ENCODE measurements around the gene TBC1D1.

The TBC1D1 gene

GRCh38 chr4:37889849-37890800 lies 759 bp upstream of the TBC1D1 start:
- H3K27ac ChIP-seq (ENCODE audit: low read depth, low read length, severe bottlenecking): no peak overlapping the region
- WGBS, 2 experiments (ENCODE audit: insufficient coverage in 2 of 2): 7 to 8% methylated on average over 27 to 39 of the region's 63 CpGs
- H3K9me3 ChIP-seq (ENCODE audit: control insufficient read depth, low read length): no peaks in the 10 kb centered on the region

GRCh38 chr4:37891260-37892159 lies 626 bp downstream of the TBC1D1 start:
- peak overlapping the region; percentile 39 for H3K4me3 ChIP-seq (ENCODE audit: extremely low read depth, insufficient read depth, low read length, poor library complexity, severe bottlenecking)
- H3K27ac ChIP-seq (ENCODE audit: low read depth, low read length, severe bottlenecking): no peak overlapping the region
- H3K36me3 ChIP-seq (ENCODE audit: control insufficient read depth, insufficient read depth, low read length): no peaks in the 10 kb centered on the region
- H3K9me3 ChIP-seq (ENCODE audit: control insufficient read depth, low read length): no peaks in the 10 kb centered on the region
- WGBS, 2 experiments (ENCODE audit: insufficient coverage in 2 of 2): 1 to 4% methylated on average over 18 to 30 of the region's 49 CpGs
- no peaks in the 10 kb centered on the region for H3K4me1 ChIP-seq (ENCODE audit: control insufficient read depth, insufficient read depth, low read length, poor library complexity, severe bottlenecking)

More at GRCh38 chr4:37889849-37890800, 759 bp upstream of the TBC1D1 start:
- Histone ChIP-seq H3K4me1 (ENCODE audit: control insufficient read depth, insufficient read depth, low read length, poor library complexity, severe bottlenecking) (no peaks in the 10 kb centered on the region), H3K4me3 (ENCODE audit: extremely low read depth, insufficient read depth, low read length, poor library complexity, severe bottlenecking) (peak overlapping the region; percentile 39), H3K36me3 (ENCODE audit: control insufficient read depth, insufficient read depth, low read length) (no peaks in the 10 kb centered on the region)

GRCh38 chr4:37892641-37893040 lies 1.8 kb downstream of the TBC1D1 start:
- Histone ChIP-seq H3K4me1 (ENCODE audit: control insufficient read depth, insufficient read depth, low read length, poor library complexity, severe bottlenecking) (no peaks in the 10 kb centered on the region), H3K36me3 (ENCODE audit: control insufficient read depth, insufficient read depth, low read length) (no peaks in the 10 kb centered on the region), H3K27ac (ENCODE audit: low read depth, low read length, severe bottlenecking) (no peak overlapping the region), H3K4me3 (ENCODE audit: extremely low read depth, insufficient read depth, low read length, poor library complexity, severe bottlenecking) (no peak overlapping the region), H3K9me3 (ENCODE audit: control insufficient read depth, low read length) (no peaks in the 10 kb centered on the region)
- 80% methylated on average over 3 of the region's 5 CpGs; no CpG with 5 or more reads in 1 of the 2 experiments for WGBS, 2 experiments (ENCODE audit: insufficient coverage in 2 of 2)

- no peaks in the 10 kb centered on the region for H3K9me3 ChIP-seq (ENCODE audit: control insufficient read depth, low read length)
- H3K36me3 ChIP-seq (ENCODE audit: control insufficient read depth, insufficient read depth, low read length): no peaks in the 10 kb centered on the region
- no peak overlapping the region for H3K27ac ChIP-seq (ENCODE audit: low read depth, low read length, severe bottlenecking)
- WGBS, 2 experiments (ENCODE audit: insufficient coverage in 2 of 2): 89% methylated on average over 3 of the region's 3 CpGs; no CpG with 5 or more reads in 1 of the 2 experiments
- H3K4me1 ChIP-seq (ENCODE audit: control insufficient read depth, insufficient read depth, low read length, poor library complexity, severe bottlenecking): no peaks in the 10 kb centered on the region
- H3K4me3 ChIP-seq (ENCODE audit: extremely low read depth, insufficient read depth, low read length, poor library complexity, severe bottlenecking): no peak overlapping the region
Measured at GRCh38 chr4:37893164-37893563, 2.3 kb downstream of the TBC1D1 start.

- Histone ChIP-seq H3K4me3 (ENCODE audit: extremely low read depth, insufficient read depth, low read length, poor library complexity, severe bottlenecking) (no peak overlapping the region), H3K27ac (ENCODE audit: low read depth, low read length, severe bottlenecking) (no peak overlapping the region), H3K4me1 (ENCODE audit: control insufficient read depth, insufficient read depth, low read length, poor library complexity, severe bottlenecking) (no peaks in the 10 kb centered on the region), H3K9me3 (ENCODE audit: control insufficient read depth, low read length) (no peaks in the 10 kb centered on the region), H3K36me3 (ENCODE audit: control insufficient read depth, insufficient read depth, low read length) (no peaks in the 10 kb centered on the region)
- WGBS, 2 experiments (ENCODE audit: insufficient coverage in 2 of 2): 86 to 100% methylated on average over 2 to 3 of the region's 7 CpGs
Measured at GRCh38 chr4:37895271-37895670, 4.4 kb downstream of the TBC1D1 start.

GRCh38 chr4:37896206-37896860 lies 5.4 kb downstream of the TBC1D1 start:
- H3K9me3 ChIP-seq (ENCODE audit: control insufficient read depth, low read length): no peaks in the 10 kb centered on the region
- H3K4me1 ChIP-seq (ENCODE audit: control insufficient read depth, insufficient read depth, low read length, poor library complexity, severe bottlenecking): no peaks in the 10 kb centered on the region
- H3K36me3 ChIP-seq (ENCODE audit: control insufficient read depth, insufficient read depth, low read length): no peaks in the 10 kb centered on the region
- H3K4me3 ChIP-seq (ENCODE audit: extremely low read depth, insufficient read depth, low read length, poor library complexity, severe bottlenecking): no peak overlapping the region
- no peak overlapping the region for H3K27ac ChIP-seq (ENCODE audit: low read depth, low read length, severe bottlenecking)

GRCh38 chr4:37902212-37902611 lies 11.3 kb downstream of the TBC1D1 start:
- no peaks in the 10 kb centered on the region for H3K9me3 ChIP-seq (ENCODE audit: control insufficient read depth, low read length)
- H3K27ac ChIP-seq (ENCODE audit: low read depth, low read length, severe bottlenecking): no peak overlapping the region
- WGBS, 2 experiments (ENCODE audit: insufficient coverage in 2 of 2): 82 to 100% methylated on average over 6 to 7 of the region's 7 CpGs
- H3K4me3 ChIP-seq (ENCODE audit: extremely low read depth, insufficient read depth, low read length, poor library complexity, severe bottlenecking): no peak overlapping the region
- H3K36me3 ChIP-seq (ENCODE audit: control insufficient read depth, insufficient read depth, low read length): no peaks in the 10 kb centered on the region
- H3K4me1 ChIP-seq (ENCODE audit: control insufficient read depth, insufficient read depth, low read length, poor library complexity, severe bottlenecking): no peaks in the 10 kb centered on the region

- Histone ChIP-seq H3K36me3 (ENCODE audit: control insufficient read depth, insufficient read depth, low read length) (no peaks in the 10 kb centered on the region), H3K27ac (ENCODE audit: low read depth, low read length, severe bottlenecking) (no peak overlapping the region), H3K4me1 (ENCODE audit: control insufficient read depth, insufficient read depth, low read length, poor library complexity, severe bottlenecking) (no peaks in the 10 kb centered on the region), H3K4me3 (ENCODE audit: extremely low read depth, insufficient read depth, low read length, poor library complexity, severe bottlenecking) (no peak overlapping the region), H3K9me3 (ENCODE audit: control insufficient read depth, low read length) (no peaks in the 10 kb centered on the region)
- 91 to 95% methylated on average over 6 to 7 of the region's 9 CpGs for WGBS, 2 experiments (ENCODE audit: insufficient coverage in 2 of 2)
Measured at GRCh38 chr4:37902738-37903693, 12.1 kb downstream of the TBC1D1 start.

GRCh38 chr4:37903901-37904300 lies 13.0 kb downstream of the TBC1D1 start:
- Histone ChIP-seq H3K4me3 (ENCODE audit: extremely low read depth, insufficient read depth, low read length, poor library complexity, severe bottlenecking) (no peak overlapping the region), H3K4me1 (ENCODE audit: control insufficient read depth, insufficient read depth, low read length, poor library complexity, severe bottlenecking) (no peaks in the 10 kb centered on the region), H3K36me3 (ENCODE audit: control insufficient read depth, insufficient read depth, low read length) (no peaks in the 10 kb centered on the region), H3K9me3 (ENCODE audit: control insufficient read depth, low read length) (no peaks in the 10 kb centered on the region), H3K27ac (ENCODE audit: low read depth, low read length, severe bottlenecking) (no peak overlapping the region)
- WGBS, 2 experiments (ENCODE audit: insufficient coverage in 2 of 2): 92 to 100% methylated on average over 1 to 2 of the region's 3 CpGs
